Thyroid gland (tissue), 4 donors: Measurements from ENCODE around the gene CRNKL1. TPM values are rescaled to one million over a fixed set of nuclear protein-coding genes. Genes with fewer than 3 reads are reported as not detected.

Experiments used
- DNase-seq, 2 donors: peaks; one replicate each; pipeline ENCODE4 v3.0.0-alpha.2; 2019
- H3K27ac ChIP-seq, 3 donors: fragments of 200-600 bp; sonication (generic); 1 replicate in 2 of 3; 2 replicates in 1 of 3; pipeline ENCODE4 v1.5.1; 2016 to 2019; ENCODE audit warnings: mild to moderate bottlenecking in 1 of 3, moderate library complexity in 1 of 3
- H3K27me3 ChIP-seq: fragments of 200-600 bp; sonication (generic); one replicate; pipeline ENCODE4 v1.5.1; 2019
- H3K36me3 ChIP-seq, 2 donors: fragments of 200-600 bp; sonication (generic); one replicate each; pipeline ENCODE4 v1.5.1; 2016 to 2019
- H3K4me1 ChIP-seq, 2 donors: fragments of 200-600 bp; sonication (generic); one replicate each; pipeline ENCODE4 v1.5.1; 2017 to 2019
- H3K4me3 ChIP-seq, 3 donors: fragments of 200-600 bp; sonication (generic); replicated peaks in 1 of 3; 1 replicate in 2 of 3; 2 replicates in 1 of 3; pipeline ENCODE4 v1.5.1; 2016; ENCODE audit warnings: mild to moderate bottlenecking in 1 of 3
- H3K9me3 ChIP-seq: fragments of 200-600 bp; sonication (generic); one replicate; pipeline ENCODE4 v1.5.1; 2017
- CTCF ChIP-seq, 6 experiments: fragments of 200-600 bp in 3 of 6; fragments of 450-650 bp in 3 of 6; sonication (generic) in 3 of 6; IDR thresholded peaks; one replicate each; pipeline ENCODE4 v1.5.1; 2016 to 2019; ENCODE audit warnings: antibody characterized with exemption in 6 of 6, mild to moderate bottlenecking in 2 of 6, inconsistent platforms in 1 of 6, moderate library complexity in 1 of 6
- POLR2A ChIP-seq, 2 donors: fragments of 450-650 bp; IDR thresholded peaks; one replicate each; pipeline ENCODE4 v1.6.1; 2017; ENCODE audit warnings: antibody characterized with exemption in 2 of 2, mild to moderate bottlenecking in 2 of 2, moderate library complexity in 1 of 2
- WGBS, 2 donors: methylation state at CpG; one replicate each; pipeline ENCODE4 v1.1.5; 2017; 5-methylcytosine and 5-hydroxymethylcytosine counted together
- intact Hi-C: fragments of 100-400 bp; cut with DNase I; formaldehyde crosslinking; loops from one replicate; pipeline ENCODE4 v1.15.1; 2023
- total RNA-seq, 4 donors: library from RNA; depleted of rRNA; stranded (reverse); fragments of >200 nt; gene quantifications; one replicate each; pipeline ENCODE4 v1.2.3, GENCODE V29; 2016

CRNKL1 gene
- total RNA-seq, 4 donors from 2014 or later = 23.6 to 35.2 (median 27.2) TPM

- Histone ChIP-seq H3K27me3 (no peaks in the 10 kb centered on the region), H3K36me3 (peaks cover 77 to 80% of the 10 kb centered on the region in 2 donors), H3K9me3 (no peaks in the 10 kb centered on the region), H3K4me1 (peaks cover 9 to 13% of the 10 kb centered on the region in 2 donors), H3K27ac (peak overlapping the region; percentile 72 to 80 (median 74)), H3K4me3 (no peak overlapping the region)
- intact Hi-C loops = no loop called here
- peak; percentile 38 to 64 for DNase-seq
- TF ChIP-seq POLR2A (IDR thresholded peaks at IDR 0.05) (no peak), CTCF (IDR thresholded peaks at IDR 0.05) (no peak)
- 57 to 63% methylated on average over 6 of the region's 6 CpGs for WGBS, 2 donors
Measured at GRCh38 chr20:20038586-20038985, 13.7 kb downstream of the CRNKL1 start.

GRCh38 chr20:20037960-20038359, 14.3 kb downstream of the CRNKL1 start:
- DNase-seq = no peak
- 57 to 66% methylated on average over 5 of the region's 5 CpGs for WGBS, 2 donors
- Histone ChIP-seq H3K4me3 (no peak overlapping the region), H3K27me3 (no peaks in the 10 kb centered on the region), H3K4me1 (peaks cover 9 to 13% of the 10 kb centered on the region in 2 donors), H3K27ac (peak overlapping the region; percentile 72 to 80 (median 77)), H3K9me3 (no peaks in the 10 kb centered on the region), H3K36me3 (peaks cover 76 to 82% of the 10 kb centered on the region in 2 donors)
- intact Hi-C loops = no loop called here
- TF ChIP-seq CTCF (IDR thresholded peaks at IDR 0.05) = no peak
- TF ChIP-seq POLR2A (IDR thresholded peaks at IDR 0.05) = no peak

DNA sequence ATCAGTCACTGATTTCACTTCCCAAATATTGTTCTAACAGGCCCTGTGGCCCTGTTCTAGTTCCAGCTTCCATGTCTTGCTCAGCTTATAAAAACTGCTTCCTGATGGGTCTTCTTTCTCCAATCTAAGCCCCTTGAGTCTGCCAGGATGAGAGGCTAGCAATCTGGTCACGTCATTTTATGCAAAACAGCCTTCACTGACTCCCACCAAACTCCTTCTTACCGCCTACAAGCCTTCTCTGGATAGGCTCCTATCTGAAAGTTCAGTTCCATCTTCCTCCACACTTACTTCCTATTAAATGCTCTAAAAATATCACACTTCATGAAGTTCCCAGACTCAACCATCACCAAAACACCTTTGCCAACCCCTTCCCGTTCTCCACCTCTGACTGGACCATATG, 15.5 kb downstream of the CRNKL1 start:
- DNase-seq = no peak
- peaks cover 64 to 76% of the 10 kb centered on the region in 2 donors for H3K36me3 ChIP-seq
- 93 to 95% methylated on average over 3 of the region's 3 CpGs for WGBS, 2 donors
- H3K27me3 ChIP-seq = no peaks in the 10 kb centered on the region
- intact Hi-C loops = no loop called here
- no peak overlapping the region for H3K4me3 ChIP-seq
- peak overlapping the region in 1 of 3 donors; percentile 80 for H3K27ac ChIP-seq
- TF ChIP-seq CTCF (IDR thresholded peaks at IDR 0.05) (no peak), POLR2A (IDR thresholded peaks at IDR 0.05) (no peak)
- H3K9me3 ChIP-seq = no peaks in the 10 kb centered on the region
- peaks cover 9 to 13% of the 10 kb centered on the region in 2 donors for H3K4me1 ChIP-seq

- H3K36me3 ChIP-seq = peaks cover 51 to 56% of the 10 kb centered on the region in 2 donors
- DNase-seq = no peak
- H3K4me1 ChIP-seq = peaks cover 9 to 13% of the 10 kb centered on the region in 2 donors
- no peak overlapping the region for H3K4me3 ChIP-seq
- intact Hi-C loops = no loop called here
- H3K27ac ChIP-seq = no peak overlapping the region
- no peaks in the 10 kb centered on the region for H3K9me3 ChIP-seq
- TF ChIP-seq CTCF (IDR thresholded peaks at IDR 0.05) = no peak
- no peak for TF ChIP-seq POLR2A (IDR thresholded peaks at IDR 0.05)
- WGBS, 2 donors = 78 to 92% methylated on average over 4 of the region's 4 CpGs
- H3K27me3 ChIP-seq = no peaks in the 10 kb centered on the region
Measured at GRCh38 chr20:20034486-20034885, 17.8 kb downstream of the CRNKL1 start.

DNA sequence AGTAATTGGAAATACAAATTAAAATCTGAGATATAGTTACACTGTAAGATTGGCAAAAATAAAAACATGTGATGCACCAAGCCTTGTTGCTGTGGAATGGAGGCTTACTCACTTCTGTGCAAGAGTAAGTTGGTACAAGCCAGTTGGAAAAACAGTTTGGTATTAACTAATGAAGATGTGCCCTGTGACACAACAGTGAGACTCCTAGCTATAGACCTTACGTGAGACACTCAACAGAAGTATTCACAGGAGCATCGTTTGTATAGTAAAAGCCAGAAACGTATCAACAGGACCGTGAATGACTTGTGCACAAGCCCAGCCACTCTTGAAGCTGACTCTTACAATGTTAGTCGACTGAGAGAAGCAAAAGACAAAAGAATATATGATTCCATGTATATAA, 20.5 kb downstream of the CRNKL1 start:
- Histone ChIP-seq H3K27me3 (no peaks in the 10 kb centered on the region), H3K36me3 (peaks cover 40 to 48% of the 10 kb centered on the region in 2 donors), H3K9me3 (no peaks in the 10 kb centered on the region), H3K4me3 (no peak overlapping the region), H3K27ac (no peak overlapping the region), H3K4me1 (no peaks in the 10 kb centered on the region)
- no peak for TF ChIP-seq POLR2A (IDR thresholded peaks at IDR 0.05)
- intact Hi-C loops = no loop called here
- 77 to 85% methylated on average over 5 of the region's 5 CpGs for WGBS, 2 donors
- no peak for DNase-seq

- WGBS, 2 donors = 87 to 90% methylated on average over 2 of the region's 2 CpGs
- Histone ChIP-seq H3K4me1 (peaks cover 3% of the 10 kb centered on the region in 2 donors), H3K9me3 (no peaks in the 10 kb centered on the region), H3K36me3 (peaks cover 0 to 25% of the 10 kb centered on the region in 2 donors), H3K27me3 (no peaks in the 10 kb centered on the region), H3K4me3 (no peak overlapping the region), H3K27ac (no peak overlapping the region)
- TF ChIP-seq POLR2A (IDR thresholded peaks at IDR 0.05) (no peak), CTCF (IDR thresholded peaks at IDR 0.05) (no peak)
- DNase-seq = no peak
- intact Hi-C loops = no loop called here
Measured at GRCh38 chr20:20027284-20027683, 25.0 kb downstream of the CRNKL1 start.
